ENCODE measurements around the gene TMEM72.

TMEM72 gene

DNA sequence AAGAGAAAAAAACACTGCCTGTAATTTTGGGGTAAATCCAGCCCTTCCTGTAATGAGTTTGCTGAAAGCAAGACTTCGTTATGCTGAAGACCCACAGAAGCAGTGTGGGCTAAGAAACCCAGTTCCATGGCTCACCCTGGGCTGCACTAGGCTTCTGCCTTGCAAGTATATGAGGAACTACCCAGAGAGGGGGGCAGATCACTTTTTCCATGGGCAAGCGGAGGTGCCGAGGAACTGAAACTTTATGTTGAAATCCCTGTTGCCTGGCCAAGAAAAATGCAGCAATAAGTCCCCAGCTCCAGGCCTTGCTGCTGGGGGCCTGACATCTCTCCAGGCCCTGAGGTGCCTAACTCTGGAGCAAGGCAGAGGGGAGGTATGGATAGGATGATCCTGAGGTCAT, 57.0 kb downstream of the TMEM72 start:
- DNase-seq (ENCODE audit: low read depth), result no peak

GRCh38 chr10:44968500-44969400, 57.6 kb downstream of the TMEM72 start:
- DNase-seq (ENCODE audit: low read depth), result no peak

GRCh38 chr10:44969854-44970253, 58.7 kb downstream of the TMEM72 start:
- no peak for DNase-seq (ENCODE audit: low read depth)

DNA sequence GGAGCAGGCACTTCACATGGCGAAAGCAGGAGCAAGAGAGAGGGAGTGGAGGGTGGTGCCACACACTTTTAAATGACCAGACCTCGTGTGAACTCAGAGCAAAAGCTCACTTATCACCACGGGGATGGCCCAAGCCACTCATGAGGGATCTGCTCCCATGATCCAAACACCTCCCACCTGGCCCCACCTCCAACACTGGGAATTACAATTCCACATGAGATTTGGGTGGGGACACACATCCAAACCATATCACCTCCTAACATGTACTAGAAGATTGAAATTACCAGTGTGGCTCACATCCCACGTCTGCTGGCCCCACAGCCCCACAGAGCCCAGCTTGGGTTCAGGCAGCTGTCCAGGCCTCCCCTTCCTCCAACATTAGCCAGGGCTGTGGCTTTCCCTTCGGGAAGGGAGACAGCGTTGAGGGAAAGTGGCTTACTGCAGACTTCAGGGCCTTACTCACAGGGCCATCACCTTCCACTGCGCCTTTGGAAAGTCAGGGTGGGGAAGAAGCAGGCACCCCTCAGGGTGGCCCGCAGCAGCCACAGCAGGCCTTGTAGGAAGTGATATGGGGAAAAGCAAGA, 59.8 kb downstream of the TMEM72 start:
- DNase-seq (ENCODE audit: low read depth), result no peak

- DNase-seq (ENCODE audit: low read depth), result no peak
These were observed 60.3 kb downstream of the TMEM72 start for GRCh38 chr10:44971434-44971833.

DNA sequence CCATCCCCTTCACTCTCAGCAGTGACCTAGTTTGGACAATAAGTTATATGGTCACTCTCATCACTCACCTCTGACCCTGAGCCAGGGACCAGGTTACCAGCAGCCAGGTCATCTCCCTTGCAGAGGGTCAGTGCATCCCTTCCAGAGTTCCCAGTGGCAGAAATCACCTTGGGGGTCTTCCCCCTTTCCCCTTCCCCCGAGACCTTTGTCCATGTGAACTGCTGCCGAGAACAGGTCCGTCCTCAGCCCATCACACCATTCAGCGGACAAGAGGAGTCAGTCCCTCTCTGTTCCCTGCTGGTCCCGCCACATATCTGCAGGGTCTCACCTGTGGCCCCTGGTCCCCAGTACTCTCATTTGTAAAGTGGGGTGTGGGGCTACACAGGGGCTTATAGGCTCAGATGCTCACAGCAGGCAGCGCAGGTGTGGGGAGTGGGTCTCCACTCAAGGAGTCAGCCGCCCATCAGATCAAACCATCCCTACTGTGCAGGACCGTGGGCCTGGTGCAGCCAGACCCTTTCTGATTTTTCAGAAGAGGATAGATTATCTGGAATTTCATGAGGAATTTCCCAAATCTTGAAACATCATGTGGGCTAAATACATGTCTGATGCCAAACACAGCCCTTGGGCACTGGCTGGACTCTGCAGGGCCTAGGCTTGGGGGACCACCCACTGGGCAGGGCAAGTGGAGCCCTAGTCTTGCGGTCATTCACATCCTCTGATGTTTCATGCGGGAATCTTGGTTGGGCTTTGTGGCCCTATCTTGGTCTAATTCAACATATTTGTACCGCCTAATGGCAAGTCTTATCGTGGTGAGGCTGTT, 61.0 kb downstream of the TMEM72 start:
- no peak for DNase-seq (ENCODE audit: low read depth)

- no peak for DNase-seq (ENCODE audit: low read depth)
These were observed 61.8 kb downstream of the TMEM72 start for GRCh38 chr10:44972874-44973306.

GRCh38 chr10:44973323-44974081, 62.4 kb downstream of the TMEM72 start:
- no peak for DNase-seq (ENCODE audit: low read depth)

- DNase-seq (ENCODE audit: low read depth), result no peak
These were observed 63.0 kb downstream of the TMEM72 start for GRCh38 chr10:44974082-44974627.

DNA sequence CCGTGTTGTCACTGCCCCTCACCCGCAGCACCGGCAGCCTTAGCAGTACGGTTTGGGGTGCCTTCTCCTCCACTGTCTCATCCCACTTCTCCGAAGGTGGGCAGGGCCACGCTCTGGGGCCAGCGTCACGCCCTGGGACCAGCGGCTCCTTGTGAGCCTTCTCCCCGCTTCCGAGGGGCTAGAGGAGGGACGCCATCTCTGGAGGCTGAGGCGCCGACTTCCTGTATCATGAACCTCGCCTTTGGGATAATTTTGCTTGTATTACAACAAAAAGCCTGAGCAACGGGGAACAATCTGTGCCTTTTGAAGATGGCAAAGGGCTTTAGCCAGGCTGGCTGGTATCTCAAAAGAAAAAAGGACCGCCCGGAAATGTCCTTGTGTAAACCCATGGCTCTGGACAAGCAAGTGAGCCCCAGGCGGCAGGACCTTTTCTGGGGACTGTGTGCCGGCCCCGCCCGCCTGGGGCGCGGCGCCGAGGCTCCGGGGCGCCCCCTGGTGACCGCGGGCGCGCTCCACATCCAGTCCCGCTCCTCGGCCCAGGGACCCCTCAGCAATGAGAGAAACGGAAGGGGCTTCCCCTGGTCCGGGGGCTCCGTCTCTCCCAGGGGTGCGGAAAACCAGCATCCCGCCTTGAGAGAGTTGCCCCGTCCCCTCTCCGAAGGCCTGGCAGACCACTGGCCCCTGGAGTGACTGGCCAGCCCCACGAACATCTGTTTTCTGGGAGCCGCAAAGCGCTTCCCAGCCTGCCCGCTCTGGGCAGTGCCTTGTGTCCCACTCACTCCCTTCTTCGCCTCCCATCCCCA, 63.7 kb downstream of the TMEM72 start:
- peak; percentile 75 for DNase-seq (ENCODE audit: low read depth)

DNA sequence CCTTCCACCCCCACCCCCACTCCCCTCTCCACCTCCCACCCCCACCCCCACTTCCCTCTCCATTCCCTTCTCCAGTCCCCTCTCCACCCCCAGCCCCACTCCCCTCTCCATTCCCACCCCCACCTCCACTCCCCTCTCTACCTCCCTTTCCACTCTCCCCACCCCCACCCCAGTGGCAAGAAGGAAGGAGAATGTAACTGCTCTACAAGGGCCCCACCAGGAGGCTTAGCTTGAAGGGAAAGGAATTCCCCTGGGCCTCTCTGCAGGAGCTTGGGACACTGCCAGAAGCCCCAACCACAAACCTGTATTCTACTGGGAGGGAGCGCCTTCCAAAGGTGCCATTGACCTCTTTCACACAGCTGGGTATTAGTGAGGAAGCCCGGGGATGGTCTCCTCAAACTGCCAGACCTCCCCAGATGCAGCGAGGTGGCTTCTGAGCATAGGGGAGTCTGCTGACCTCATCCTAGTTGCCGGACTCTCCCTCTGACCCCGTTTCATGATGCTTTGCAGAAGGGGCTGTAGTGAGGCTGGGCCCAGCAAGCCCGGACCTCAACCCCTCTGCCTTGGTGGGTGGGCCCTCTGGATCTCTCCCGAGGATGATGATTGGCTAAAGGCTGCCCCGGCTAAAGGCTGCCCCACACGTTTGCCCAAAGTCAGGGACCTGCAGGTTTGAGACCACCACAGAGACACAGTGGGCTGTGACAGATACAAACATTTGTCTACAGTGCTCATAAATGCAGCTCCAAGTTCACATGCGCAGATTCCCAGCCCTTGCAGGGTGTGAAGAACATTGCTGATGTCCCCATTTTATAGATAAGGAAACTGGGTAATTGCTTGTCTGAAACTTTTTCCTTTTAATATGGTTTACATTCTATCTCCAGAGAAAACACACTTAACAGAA, 64.5 kb downstream of the TMEM72 start:
- no peak for DNase-seq (ENCODE audit: low read depth)

DNA sequence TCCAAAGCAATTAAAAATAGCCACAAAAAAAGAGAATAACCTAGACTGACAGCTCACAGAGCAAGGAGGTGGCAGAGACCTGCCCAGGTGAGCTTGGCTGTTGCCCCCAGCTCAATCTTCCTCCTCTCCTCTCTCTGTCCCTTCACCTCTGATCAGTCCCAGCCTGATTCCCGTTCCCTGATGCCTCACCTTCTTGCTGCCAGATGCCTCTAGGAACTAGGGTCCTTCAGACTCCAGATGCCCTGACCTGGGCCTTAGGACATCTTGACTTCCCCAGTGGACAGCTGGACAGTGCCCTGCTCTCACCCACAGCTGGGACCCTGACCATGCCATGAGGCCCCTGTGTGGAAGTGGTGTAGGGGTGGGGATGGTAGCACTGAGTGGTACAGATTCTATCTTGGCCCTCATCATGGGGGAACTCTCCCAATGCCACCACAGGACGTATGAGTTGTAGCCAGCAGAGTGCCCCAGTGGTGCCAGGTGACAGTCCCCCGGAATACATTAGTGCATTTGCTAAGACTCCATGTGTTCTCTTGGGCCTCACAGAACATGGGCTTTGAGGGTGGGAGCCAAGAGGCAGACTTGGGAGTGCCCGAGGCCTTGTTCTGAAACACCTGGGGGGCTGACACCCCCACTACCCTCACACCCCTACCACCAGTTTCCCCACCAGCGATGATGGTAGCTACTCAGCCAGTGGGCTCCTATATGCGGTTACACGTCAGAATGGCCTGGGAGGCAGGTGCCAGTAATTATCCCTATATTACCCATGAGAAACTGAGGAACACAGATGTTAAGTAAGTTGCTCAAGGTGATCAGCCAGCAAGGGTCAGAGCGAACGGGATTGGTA, 65.4 kb downstream of the TMEM72 start:
- DNase-seq (ENCODE audit: low read depth), result no peak

DNA sequence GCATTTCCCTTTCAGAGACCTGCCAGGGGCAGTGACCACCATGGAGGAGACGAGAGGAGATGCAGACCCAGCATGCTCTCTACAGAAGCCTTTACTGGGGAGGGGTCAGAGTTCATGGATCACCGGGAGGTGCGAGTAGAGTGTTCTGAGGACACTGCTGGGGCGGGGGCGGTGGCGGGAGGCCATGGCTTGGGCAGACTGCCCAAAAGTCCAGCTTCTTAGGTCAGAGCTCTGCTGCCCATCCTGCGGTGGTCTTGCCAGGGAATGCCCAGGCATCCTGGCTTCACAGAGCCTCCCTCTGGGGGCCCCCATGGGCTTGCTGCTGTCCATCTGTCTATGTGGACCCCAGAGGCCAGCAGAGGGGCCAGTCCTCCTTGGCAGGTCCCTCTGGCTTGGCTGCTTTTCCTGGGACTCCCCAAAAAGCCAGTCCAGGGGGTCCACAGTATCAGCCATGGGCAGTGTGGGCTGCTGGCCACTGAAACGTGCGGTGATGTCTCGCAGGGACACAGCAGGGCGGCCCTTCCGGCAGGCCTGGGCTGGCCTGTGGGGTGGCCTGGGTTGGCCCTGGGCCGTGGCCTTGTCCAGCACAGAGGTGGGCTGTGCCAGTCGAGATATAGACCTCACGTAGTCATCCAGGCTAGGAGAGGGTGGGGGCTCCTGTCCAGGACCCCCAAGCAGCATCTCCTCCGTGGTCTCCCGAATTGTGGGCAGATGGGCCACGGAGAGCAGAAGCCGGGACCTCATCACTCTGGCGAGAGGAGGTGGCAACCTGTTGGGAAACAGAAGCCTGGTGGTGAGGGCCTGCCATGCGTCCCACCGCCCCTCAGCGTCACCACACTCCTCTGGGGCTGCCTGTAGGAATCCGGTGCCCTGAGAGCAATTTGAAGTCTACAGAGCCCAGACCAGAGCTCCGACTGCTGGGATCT, 66.4 kb downstream of the TMEM72 start:
- DNase-seq (ENCODE audit: low read depth), result no peak

DNA sequence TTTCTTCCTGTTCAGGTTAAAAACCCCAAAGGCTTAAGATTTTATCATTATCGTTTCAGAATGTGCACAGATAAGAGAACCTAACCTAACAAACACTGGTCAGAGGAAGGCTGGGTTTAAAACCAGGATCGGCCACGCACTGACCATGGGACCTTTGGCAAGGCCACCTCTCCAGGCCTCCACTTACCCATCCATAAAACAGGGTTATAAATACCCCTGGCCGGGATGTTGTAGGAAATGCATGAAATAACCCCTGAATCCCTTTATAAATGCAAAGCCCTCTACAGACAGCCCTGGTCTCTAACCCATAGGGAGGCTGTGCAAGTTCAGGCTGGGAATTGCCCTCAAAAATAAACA, 67.1 kb downstream of the TMEM72 start:
- DNase-seq (ENCODE audit: low read depth), result no peak

- no peak for DNase-seq (ENCODE audit: low read depth)
These were observed 67.6 kb downstream of the TMEM72 start, which contains the start of gene DEPP1 for GRCh38 chr10:44978570-44979280. Gene DEPP1 (minus strand): TSS chr10:44978809. CDS start chr10:44978030, 779 bp downstream.

DNA sequence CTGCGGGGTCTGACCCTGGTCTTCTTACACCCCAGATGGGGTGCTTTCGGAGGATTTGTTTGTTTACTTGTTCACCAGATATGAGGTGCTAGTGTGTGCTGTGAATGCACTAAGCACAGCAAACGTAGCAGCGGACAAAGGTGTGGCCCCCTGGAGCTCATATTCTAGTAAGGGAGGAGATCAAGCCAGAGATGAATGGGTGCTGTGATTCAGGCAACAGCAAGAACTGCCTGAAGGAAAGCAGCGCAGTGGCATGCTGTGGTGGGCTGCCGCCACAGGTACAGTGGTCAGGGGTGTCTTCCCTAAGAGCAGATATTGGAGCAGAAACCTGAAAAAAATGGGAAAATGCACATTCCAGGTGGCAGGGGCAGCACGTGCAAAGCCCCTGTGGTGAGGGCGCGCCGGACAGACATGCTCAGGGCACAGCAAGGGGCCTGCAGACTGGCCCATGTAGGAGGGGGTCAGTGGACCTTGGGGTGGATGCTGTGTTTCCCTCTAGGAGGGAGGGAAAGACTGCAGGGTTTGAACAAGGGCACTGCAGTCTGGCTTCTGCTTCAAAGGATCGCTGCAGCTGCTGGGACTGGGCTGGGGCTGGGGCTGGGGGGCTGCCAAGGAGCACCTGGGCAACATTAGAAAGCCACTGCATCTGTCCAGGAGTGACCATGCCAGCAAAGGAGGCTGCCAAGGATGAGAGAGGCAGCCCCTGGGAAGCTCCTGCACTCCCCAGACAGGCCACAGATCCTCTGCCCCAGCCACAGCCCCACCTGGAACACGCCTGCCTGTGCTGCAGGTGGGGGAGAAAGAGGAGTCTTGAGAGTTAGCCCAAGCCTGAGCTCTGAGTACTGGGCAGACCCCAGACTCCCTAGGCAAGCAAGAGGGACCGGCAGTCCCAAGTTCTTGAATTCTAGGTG, 68.4 kb downstream of the TMEM72 start:
- no peak for DNase-seq (ENCODE audit: low read depth)
